HepG2 (cell line): ENCODE data around the gene C12orf43. TPM values are rescaled to one million over a fixed set of nuclear protein-coding genes. Genes with fewer than 3 reads are reported as not detected.
A peak's percentile ranks its signal among the peaks of the same experiment; 100 is the strongest.

Source experiments
- CBX1 ChIP-seq: IDR thresholded peaks from one replicate; pipeline ENCODE4 v1.6.1; 2016; ENCODE audit warnings: antibody characterized with exemption, low read depth
- HDAC2 ChIP-seq: sonication (generic); formaldehyde crosslinking; IDR thresholded peaks from 2 replicates; pipeline ENCODE4 v1.4.0; 2020; ENCODE audit warnings: missing genetic modification reagents
- HOXA7 ChIP-seq: sonication (generic); formaldehyde crosslinking; IDR thresholded peaks from 2 replicates; pipeline ENCODE4 v1.8.1; 2022; ENCODE audit warnings: mild to moderate bottlenecking, missing genetic modification reagents, moderate library complexity
- IRF2 ChIP-seq: IDR thresholded peaks from 2 replicates; pipeline ENCODE4 v1.6.1; 2018; ENCODE audit warnings: missing genetic modification reagents, missing compliant biosample characterization
- JDP2 ChIP-seq: sonication (generic); formaldehyde crosslinking; IDR thresholded peaks from 2 replicates; pipeline ENCODE4 v1.8.1; 2022; ENCODE audit warnings: missing genetic modification reagents, borderline replicate concordance
- KLF9 ChIP-seq: IDR thresholded peaks from 2 replicates; pipeline ENCODE4 v1.6.1; 2016; ENCODE audit warnings: low read depth
- MAZ ChIP-seq, 2 experiments: sonication (generic) in 1 of 2; formaldehyde crosslinking in 1 of 2; IDR thresholded peaks; 2 replicates each; pipeline versions ENCODE4 v1.5.0 to v1.6.1; 2012 to 2020; ENCODE audit warnings: low read depth in 2 of 2, mild to moderate bottlenecking in 2 of 2, borderline replicate concordance in 1 of 2, improper control_type of control experiment in 1 of 2, low read length in 1 of 2, missing genetic modification reagents in 1 of 2, moderate library complexity in 1 of 2
- NFIB ChIP-seq: sonication (generic); formaldehyde crosslinking; IDR thresholded peaks from 2 replicates; pipeline ENCODE4 v1.9.0; 2021; ENCODE audit warnings: missing genetic modification reagents, mild to moderate bottlenecking, borderline replicate concordance
- NFRKB ChIP-seq: fragments of 450-650 bp; IDR thresholded peaks from 2 replicates; pipeline ENCODE4 v1.6.1; 2017
- PAWR ChIP-seq: sonication (generic); formaldehyde crosslinking; IDR thresholded peaks from 2 replicates; pipeline ENCODE4 v1.4.0; 2020; ENCODE audit warnings: missing genetic modification reagents, mild to moderate bottlenecking, borderline replicate concordance
- TEAD2 ChIP-seq: sonication (generic); formaldehyde crosslinking; IDR thresholded peaks from 2 replicates; pipeline ENCODE4 v1.9.0; 2021; ENCODE audit warnings: missing genetic modification reagents
- polyA plus RNA-seq, 8 experiments: library from polyadenylated mRNA; depleted of rRNA in 3 of 8; stranded (reverse) in 7 of 8; unstranded in 1 of 8; fragments of >200 nt; fragmentation: Illumina TruSeq in 4 of 8; extraction: Trizol in 4 of 8; gene quantifications; 2 replicates each; pipeline versions ENCODE4 v1.2.1 to v1.2.3, GENCODE V29; 2011 to 2016; ENCODE audit warnings: low read depth in 4 of 8, missing spikeins in 1 of 8, mixed read lengths in 1 of 8; ENCODE audit not compliant: insufficient read depth in 1 of 8
- total RNA-seq, 5 experiments: library from RNA; depleted of rRNA; stranded (reverse); fragments of >200 nt; fragmentation: Illumina TruSeq; extraction: Trizol; gene quantifications; 2 replicates each; pipeline ENCODE4 v1.2.3, GENCODE V29; 2016; ENCODE audit warnings: low read depth in 1 of 5
- TF ChIP-seq, protein P1 (sequence below): sonication (generic); formaldehyde crosslinking; IDR thresholded peaks from 2 replicates; pipeline ENCODE4 v1.9.0; 2021; ENCODE audit warnings: mild to moderate bottlenecking, missing genetic modification reagents
- TF ChIP-seq, protein P2 (sequence below), 2 experiments: sonication (generic) in 1 of 2; formaldehyde crosslinking in 1 of 2; IDR thresholded peaks; 2 replicates each; pipeline versions ENCODE4 v1.4.0 to v1.6.1; 2018 to 2020; ENCODE audit warnings: missing genetic modification reagents in 2 of 2, borderline replicate concordance in 1 of 2, low read depth in 1 of 2, mild to moderate bottlenecking in 1 of 2, missing biosample characterization in 1 of 2
- TF ChIP-seq, protein P3 (sequence below): sonication (generic); formaldehyde crosslinking; IDR thresholded peaks from 2 replicates; pipeline ENCODE4 v1.4.0; 2020; ENCODE audit warnings: missing genetic modification reagents
- TF ChIP-seq, protein P4 (sequence below): sonication (generic); formaldehyde crosslinking; IDR thresholded peaks from 2 replicates; pipeline ENCODE4 v1.4.0; 2020; ENCODE audit warnings: mild to moderate bottlenecking, missing genetic modification reagents, borderline replicate concordance

Gene C12orf43
- total and polyA plus RNA-seq, 2 of the 13 experiments (the other 11 are each of a cell fraction or from before 2014, with no cell fraction given), result 7.9 to 11.1 TPM

DNA sequence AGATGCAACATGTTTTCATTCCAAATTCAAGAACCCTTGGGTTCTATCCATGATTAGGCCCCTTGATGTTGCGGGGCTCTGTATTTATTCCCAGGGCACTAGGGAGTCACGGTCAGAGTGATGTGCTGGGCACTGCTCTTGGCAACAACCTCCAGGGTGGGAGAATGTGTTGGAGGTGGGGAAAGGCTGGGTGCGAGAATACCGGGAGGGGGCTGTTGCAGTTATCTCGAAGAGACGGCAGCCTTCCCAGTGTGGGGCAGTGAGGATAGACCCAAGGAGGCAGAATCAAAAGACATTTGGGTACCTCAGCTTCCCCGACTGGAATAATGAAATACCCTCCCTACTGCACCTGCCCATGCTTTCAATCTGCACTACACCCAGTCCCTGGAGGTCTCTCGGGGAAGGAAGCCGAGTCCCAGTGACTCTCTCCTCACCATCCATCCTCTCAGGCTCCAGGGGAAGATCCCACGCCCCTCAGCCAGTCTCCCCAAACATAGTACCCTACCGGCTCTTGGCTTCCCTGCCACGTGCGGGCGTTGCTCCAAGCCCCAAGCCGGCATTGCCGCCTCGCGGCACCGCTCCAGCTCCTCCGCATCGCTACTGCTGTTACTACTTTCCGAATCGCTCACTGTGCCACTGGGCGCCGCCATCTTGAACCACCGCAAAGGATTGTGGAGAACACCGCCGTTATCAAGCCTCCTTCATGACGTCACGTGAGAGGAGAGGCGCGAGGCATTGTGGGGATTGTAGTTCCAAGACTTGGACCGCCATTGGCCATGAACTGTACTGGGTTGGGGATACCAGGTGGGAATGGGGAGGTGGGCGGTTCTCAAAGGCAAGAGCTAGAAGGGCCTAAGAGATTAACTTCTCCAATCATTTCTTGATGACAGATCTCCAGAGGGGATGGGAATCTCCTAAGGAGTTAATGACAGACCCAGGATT, at the start of gene C12orf43 (continued):
- TF ChIP-seq, protein P1, sequence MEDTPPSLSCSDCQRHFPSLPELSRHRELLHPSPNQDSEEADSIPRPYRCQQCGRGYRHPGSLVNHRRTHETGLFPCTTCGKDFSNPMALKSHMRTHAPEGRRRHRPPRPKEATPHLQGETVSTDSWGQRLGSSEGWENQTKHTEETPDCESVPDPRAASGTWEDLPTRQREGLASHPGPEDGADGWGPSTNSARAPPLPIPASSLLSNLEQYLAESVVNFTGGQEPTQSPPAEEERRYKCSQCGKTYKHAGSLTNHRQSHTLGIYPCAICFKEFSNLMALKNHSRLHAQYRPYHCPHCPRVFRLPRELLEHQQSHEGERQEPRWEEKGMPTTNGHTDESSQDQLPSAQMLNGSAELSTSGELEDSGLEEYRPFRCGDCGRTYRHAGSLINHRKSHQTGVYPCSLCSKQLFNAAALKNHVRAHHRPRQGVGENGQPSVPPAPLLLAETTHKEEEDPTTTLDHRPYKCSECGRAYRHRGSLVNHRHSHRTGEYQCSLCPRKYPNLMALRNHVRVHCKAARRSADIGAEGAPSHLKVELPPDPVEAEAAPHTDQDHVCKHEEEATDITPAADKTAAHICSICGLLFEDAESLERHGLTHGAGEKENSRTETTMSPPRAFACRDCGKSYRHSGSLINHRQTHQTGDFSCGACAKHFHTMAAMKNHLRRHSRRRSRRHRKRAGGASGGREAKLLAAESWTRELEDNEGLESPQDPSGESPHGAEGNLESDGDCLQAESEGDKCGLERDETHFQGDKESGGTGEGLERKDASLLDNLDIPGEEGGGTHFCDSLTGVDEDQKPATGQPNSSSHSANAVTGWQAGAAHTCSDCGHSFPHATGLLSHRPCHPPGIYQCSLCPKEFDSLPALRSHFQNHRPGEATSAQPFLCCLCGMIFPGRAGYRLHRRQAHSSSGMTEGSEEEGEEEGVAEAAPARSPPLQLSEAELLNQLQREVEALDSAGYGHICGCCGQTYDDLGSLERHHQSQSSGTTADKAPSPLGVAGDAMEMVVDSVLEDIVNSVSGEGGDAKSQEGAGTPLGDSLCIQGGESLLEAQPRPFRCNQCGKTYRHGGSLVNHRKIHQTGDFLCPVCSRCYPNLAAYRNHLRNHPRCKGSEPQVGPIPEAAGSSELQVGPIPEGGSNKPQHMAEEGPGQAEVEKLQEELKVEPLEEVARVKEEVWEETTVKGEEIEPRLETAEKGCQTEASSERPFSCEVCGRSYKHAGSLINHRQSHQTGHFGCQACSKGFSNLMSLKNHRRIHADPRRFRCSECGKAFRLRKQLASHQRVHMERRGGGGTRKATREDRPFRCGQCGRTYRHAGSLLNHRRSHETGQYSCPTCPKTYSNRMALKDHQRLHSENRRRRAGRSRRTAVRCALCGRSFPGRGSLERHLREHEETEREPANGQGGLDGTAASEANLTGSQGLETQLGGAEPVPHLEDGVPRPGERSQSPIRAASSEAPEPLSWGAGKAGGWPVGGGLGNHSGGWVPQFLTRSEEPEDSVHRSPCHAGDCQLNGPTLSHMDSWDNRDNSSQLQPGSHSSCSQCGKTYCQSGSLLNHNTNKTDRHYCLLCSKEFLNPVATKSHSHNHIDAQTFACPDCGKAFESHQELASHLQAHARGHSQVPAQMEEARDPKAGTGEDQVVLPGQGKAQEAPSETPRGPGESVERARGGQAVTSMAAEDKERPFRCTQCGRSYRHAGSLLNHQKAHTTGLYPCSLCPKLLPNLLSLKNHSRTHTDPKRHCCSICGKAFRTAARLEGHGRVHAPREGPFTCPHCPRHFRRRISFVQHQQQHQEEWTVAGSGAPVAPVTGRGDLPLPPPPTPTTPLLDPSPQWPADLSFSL (CRISPR knock-in tag), result no peak
- TF ChIP-seq MAZ (IDR thresholded peaks at IDR 0.05; ENCODE audit: borderline replicate concordance, low read depth, low read length), result no peak
- peak; percentile 63; the same call in 1 of the 2 replicates for TF ChIP-seq MAZ (CRISPR knock-in tag; IDR thresholded peaks at IDR 0.05; ENCODE audit: low read depth)
- no peak for TF ChIP-seq NFIB
- TF ChIP-seq JDP2 (CRISPR knock-in tag), result no peak
- TF ChIP-seq, protein P2, sequence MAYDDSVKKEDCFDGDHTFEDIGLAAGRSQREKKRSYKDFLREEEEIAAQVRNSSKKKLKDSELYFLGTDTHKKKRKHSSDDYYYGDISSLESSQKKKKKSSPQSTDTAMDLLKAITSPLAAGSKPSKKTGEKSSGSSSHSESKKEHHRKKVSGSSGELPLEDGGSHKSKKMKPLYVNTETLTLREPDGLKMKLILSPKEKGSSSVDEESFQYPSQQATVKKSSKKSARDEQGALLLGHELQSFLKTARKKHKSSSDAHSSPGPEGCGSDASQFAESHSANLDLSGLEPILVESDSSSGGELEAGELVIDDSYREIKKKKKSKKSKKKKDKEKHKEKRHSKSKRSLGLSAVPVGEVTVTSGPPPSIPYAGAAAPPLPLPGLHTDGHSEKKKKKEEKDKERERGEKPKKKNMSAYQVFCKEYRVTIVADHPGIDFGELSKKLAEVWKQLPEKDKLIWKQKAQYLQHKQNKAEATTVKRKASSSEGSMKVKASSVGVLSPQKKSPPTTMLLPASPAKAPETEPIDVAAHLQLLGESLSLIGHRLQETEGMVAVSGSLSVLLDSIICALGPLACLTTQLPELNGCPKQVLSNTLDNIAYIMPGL (CRISPR knock-in tag; IDR thresholded peaks at IDR 0.05; ENCODE audit: borderline replicate concordance in 1 of 2, low read depth in 1 of 2), result peak; percentile 56 to 58; a peak in 3 of 4 replicates
- no peak for TF ChIP-seq PAWR (CRISPR knock-in tag)
- TF ChIP-seq HOXA7 (CRISPR knock-in tag), result no peak
- TF ChIP-seq IRF2, result peak; percentile 95
- TF ChIP-seq, protein P3, sequence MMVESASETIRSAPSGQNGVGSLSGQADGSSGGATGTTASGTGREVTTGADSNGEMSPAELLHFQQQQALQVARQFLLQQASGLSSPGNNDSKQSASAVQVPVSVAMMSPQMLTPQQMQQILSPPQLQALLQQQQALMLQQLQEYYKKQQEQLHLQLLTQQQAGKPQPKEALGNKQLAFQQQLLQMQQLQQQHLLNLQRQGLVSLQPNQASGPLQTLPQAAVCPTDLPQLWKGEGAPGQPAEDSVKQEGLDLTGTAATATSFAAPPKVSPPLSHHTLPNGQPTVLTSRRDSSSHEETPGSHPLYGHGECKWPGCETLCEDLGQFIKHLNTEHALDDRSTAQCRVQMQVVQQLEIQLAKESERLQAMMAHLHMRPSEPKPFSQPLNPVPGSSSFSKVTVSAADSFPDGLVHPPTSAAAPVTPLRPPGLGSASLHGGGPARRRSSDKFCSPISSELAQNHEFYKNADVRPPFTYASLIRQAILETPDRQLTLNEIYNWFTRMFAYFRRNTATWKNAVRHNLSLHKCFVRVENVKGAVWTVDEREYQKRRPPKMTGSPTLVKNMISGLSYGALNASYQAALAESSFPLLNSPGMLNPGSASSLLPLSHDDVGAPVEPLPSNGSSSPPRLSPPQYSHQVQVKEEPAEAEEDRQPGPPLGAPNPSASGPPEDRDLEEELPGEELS (CRISPR knock-in tag), result peak; percentile 30; the same call in 1 of the 2 replicates
- TF ChIP-seq CBX1, result no peak
- TF ChIP-seq TEAD2 (CRISPR knock-in tag), result no peak
- TF ChIP-seq NFRKB, result no peak
- TF ChIP-seq KLF9, result no peak
- TF ChIP-seq, protein P4, sequence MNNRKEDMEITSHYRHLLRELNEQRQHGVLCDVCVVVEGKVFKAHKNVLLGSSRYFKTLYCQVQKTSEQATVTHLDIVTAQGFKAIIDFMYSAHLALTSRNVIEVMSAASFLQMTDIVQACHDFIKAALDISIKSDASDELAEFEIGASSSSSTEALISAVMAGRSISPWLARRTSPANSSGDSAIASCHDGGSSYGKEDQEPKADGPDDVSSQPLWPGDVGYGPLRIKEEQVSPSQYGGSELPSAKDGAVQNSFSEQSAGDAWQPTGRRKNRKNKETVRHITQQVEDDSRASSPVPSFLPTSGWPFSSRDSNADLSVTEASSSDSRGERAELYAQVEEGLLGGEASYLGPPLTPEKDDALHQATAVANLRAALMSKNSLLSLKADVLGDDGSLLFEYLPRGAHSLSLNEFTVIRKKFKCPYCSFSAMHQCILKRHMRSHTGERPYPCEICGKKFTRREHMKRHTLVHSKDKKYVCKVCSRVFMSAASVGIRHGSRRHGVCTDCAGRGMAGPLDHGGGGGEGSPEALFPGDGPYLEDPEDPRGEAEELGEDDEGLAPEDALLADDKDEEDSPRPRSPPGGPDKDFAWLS, result 0 out of 2 replicates have a peak, but pooled peaks have one; percentile 43
- peak; percentile 85 for TF ChIP-seq HDAC2 (CRISPR knock-in tag)
